Nephron (organoid): ENCODE data around the gene CT45A9.
"Not testable (repeated sequence)": the region's sequence is repeated elsewhere in the genome, so short reads cannot be mapped to it uniquely, and the experiment has no call there.

Source experiments
- H3K27ac Mint-ChIP-seq, 3 experiments: 2 replicates each; pipeline ENCODE4 v1.8.0; 2020; ENCODE audit warnings: mixed read lengths in 3 of 3, mild to moderate bottlenecking in 2 of 3, moderate library complexity in 1 of 3
- H3K27me3 Mint-ChIP-seq: 2 replicates; pipeline ENCODE4 v1.8.0; 2021; ENCODE audit warnings: low read depth, mild to moderate bottlenecking, moderate library complexity, mixed read lengths
- H3K36me3 Mint-ChIP-seq: 2 replicates; pipeline ENCODE4 v1.8.0; 2020; ENCODE audit warnings: low read depth, mixed read lengths
- H3K4me1 Mint-ChIP-seq: 2 replicates; pipeline ENCODE4 v1.8.0; 2020; ENCODE audit warnings: mixed read lengths
- H3K4me3 Mint-ChIP-seq, 3 experiments: 2 replicates each; pipeline ENCODE4 v1.8.0; 2020; ENCODE audit warnings: mild to moderate bottlenecking in 3 of 3, mixed read lengths in 3 of 3, moderate library complexity in 2 of 3
- H3K9me3 Mint-ChIP-seq: 2 replicates; pipeline ENCODE4 v1.8.0; 2020; ENCODE audit warnings: mixed read lengths
- TF ChIP-seq, protein P1 (sequence below), 3 experiments: fragments of 200-600 bp; sonication (generic); IDR thresholded peaks; one replicate each; pipeline ENCODE4 v1.5.0; 2021; ENCODE audit warnings: antibody characterized with exemption in 3 of 3; ENCODE audit not compliant: unreplicated experiment in 3 of 3

Gene CT45A9

DNA sequence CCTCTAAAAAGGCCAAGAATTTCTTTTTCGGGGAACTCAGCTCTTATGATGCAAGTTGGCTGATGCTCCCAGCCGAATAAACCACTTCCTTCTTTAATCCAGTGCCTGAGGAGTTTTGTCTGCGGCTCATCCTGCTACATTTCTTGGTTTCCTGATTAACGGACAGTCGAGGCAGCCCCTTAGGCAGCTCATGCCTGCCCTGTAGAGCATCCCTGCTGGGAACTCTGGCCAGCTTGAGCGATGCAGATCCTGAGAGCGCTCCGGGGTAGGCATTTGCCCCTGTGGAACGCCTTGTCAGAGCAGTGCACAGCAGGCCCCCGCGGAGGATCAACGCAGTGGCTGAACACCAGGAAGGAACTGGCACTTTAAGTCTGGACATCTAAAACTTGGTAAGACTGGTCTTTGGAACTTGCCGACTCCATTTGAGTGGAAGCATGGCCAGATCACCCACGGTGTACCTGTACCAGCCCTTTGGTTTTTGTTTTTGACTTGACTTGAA lies 18.5 kb upstream of the CT45A9 start:
- H3K36me3 Mint-ChIP-seq = no peaks in the 10 kb centered on the region
- H3K27me3 Mint-ChIP-seq = peaks cover 4% of the 10 kb centered on the region
- H3K27ac Mint-ChIP-seq = no peak overlapping the region
- peaks cover 15% of the 10 kb centered on the region for H3K9me3 Mint-ChIP-seq
- TF ChIP-seq, protein P1, sequence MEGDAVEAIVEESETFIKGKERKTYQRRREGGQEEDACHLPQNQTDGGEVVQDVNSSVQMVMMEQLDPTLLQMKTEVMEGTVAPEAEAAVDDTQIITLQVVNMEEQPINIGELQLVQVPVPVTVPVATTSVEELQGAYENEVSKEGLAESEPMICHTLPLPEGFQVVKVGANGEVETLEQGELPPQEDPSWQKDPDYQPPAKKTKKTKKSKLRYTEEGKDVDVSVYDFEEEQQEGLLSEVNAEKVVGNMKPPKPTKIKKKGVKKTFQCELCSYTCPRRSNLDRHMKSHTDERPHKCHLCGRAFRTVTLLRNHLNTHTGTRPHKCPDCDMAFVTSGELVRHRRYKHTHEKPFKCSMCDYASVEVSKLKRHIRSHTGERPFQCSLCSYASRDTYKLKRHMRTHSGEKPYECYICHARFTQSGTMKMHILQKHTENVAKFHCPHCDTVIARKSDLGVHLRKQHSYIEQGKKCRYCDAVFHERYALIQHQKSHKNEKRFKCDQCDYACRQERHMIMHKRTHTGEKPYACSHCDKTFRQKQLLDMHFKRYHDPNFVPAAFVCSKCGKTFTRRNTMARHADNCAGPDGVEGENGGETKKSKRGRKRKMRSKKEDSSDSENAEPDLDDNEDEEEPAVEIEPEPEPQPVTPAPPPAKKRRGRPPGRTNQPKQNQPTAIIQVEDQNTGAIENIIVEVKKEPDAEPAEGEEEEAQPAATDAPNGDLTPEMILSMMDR (IDR thresholded peaks at IDR 0.05; ENCODE audit: unreplicated experiment in 3 of 3) = no peak
- no peak overlapping the region for H3K4me3 Mint-ChIP-seq
- no peaks in the 10 kb centered on the region for H3K4me1 Mint-ChIP-seq

DNA sequence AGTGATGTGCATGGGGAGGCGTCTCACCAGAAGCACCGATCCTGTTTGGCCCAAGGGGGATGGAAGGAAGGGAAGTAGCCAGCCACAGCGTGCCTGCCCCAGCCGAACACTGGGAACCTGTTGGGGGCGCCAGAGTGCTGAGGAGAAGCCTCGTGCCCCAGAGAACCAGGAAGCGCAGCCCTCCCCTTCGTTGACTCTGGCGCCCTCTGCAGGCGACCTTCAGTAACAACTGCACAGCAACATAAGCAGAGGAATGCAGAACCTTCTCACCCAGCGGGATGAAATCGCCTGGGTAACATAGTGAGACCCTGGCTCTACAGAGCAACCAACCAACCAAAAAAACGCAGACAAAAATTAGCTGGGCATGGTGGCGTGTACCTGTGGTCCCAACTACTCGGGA lies 17.4 kb upstream of the CT45A9 start:
- not testable (repeated sequence) for H3K4me3 Mint-ChIP-seq, H3K36me3 Mint-ChIP-seq, H3K27ac Mint-ChIP-seq, H3K4me1 Mint-ChIP-seq, H3K27me3 Mint-ChIP-seq
- H3K9me3 Mint-ChIP-seq = peaks cover 11% of the 10 kb centered on the region

DNA sequence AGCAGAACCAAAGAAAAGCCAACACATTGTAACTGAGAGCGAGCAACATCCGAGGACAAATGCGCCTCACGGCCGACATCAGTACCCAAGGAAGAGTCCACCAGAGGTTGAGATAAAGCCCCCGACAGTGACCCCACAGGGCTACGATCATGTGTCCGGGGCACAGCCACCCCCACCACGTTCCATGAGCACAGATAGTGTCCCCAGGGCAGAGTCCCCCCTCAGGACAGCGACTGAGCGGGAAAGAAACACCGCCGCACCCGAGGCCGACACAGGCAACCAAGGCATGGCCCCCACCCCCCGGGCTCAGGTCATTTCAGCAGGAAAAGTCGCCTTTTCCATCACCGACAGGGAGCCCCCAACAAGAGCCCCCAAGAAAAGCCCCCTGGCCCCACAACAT lies 16.6 kb upstream of the CT45A9 start:
- peaks cover 11% of the 10 kb centered on the region for H3K9me3 Mint-ChIP-seq

DNA sequence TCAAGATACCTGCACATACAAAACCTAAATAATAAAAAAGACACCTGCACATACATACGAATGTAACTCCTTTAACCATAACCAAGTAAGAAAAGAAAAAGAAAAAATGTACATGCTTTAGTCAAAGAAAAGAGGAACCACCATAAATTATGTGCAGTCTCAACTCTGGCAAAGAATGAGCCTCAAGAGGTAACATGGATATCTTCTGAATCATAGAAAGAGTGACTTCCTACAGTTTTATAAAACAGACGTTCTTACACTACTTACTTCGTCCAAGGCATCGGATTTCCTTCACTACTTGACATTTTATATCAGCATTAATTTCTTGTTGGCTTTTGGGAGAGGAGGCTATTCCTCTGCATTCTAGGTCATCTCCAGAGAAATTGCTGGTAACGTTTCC lies 11.1 kb upstream of the CT45A9 start:
- H3K36me3 Mint-ChIP-seq, H3K9me3 Mint-ChIP-seq, H3K27me3 Mint-ChIP-seq, H3K27ac Mint-ChIP-seq, H3K4me1 Mint-ChIP-seq, H3K4me3 Mint-ChIP-seq: not testable (repeated sequence)

More for the DNA sequence above, 16.6 kb upstream of the CT45A9 start:
- not testable (repeated sequence) for H3K4me1 Mint-ChIP-seq, H3K27ac Mint-ChIP-seq, H3K4me3 Mint-ChIP-seq, H3K36me3 Mint-ChIP-seq, H3K27me3 Mint-ChIP-seq

DNA sequence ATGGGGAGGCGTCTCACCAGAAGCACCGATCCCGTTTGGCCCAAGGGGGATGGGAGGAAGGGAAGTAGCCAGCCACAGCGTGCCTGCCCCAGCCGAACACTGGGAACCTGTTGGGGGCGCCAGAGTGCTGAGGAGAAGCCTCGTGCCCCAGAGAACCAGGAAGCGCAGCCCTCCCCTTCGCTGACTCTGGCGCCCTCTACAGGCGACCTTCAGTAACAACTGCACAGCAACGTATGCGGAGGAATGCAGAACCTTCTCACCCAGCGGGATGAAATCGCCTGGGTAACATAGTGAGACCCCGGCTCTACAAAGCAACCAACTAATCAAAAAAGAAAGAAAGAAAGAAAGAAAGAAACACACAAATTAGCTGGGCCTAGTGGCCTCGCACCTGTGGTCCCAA lies 17.2 kb downstream of the CT45A9 start, which contains the start of gene CT45A8:
TSS of gene CT45A8 (minus strand) at position 101 of the 400 bp plus-strand sequence. CDS start 3,755 bp downstream, outside the sequence.
- H3K27ac Mint-ChIP-seq, H3K27me3 Mint-ChIP-seq, H3K36me3 Mint-ChIP-seq, H3K9me3 Mint-ChIP-seq, H3K4me3 Mint-ChIP-seq, H3K4me1 Mint-ChIP-seq: not testable (repeated sequence)

DNA sequence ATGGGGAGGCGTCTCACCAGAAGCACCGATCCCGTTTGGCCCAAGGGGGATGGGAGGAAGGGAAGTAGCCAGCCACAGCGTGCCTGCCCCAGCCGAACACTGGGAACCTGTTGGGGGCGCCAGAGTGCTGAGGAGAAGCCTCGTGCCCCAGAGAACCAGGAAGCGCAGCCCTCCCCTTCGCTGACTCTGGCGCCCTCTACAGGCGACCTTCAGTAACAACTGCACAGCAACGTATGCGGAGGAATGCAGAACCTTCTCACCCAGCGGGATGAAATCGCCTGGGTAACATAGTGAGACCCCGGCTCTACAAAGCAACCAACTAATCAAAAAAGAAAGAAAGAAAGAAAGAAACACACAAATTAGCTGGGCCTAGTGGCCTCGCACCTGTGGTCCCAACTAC lies 34.4 kb downstream of the CT45A9 start, which contains the start of gene CT45A7:
TSS of gene CT45A7 (minus strand) at position 101 of the 400 bp plus-strand sequence. CDS start 3,747 bp downstream, outside the sequence.
- H3K27ac Mint-ChIP-seq, H3K9me3 Mint-ChIP-seq, H3K36me3 Mint-ChIP-seq, H3K4me3 Mint-ChIP-seq, H3K27me3 Mint-ChIP-seq, H3K4me1 Mint-ChIP-seq: not testable (repeated sequence)

DNA sequence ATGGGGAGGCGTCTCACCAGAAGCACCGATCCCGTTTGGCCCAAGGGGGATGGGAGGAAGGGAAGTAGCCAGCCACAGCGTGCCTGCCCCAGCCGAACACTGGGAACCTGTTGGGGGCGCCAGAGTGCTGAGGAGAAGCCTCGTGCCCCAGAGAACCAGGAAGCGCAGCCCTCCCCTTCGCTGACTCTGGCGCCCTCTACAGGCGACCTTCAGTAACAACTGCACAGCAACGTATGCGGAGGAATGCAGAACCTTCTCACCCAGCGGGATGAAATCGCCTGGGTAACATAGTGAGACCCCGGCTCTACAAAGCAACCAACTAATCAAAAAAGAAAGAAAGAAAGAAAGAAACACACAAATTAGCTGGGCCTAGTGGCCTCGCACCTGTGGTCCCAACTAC lies 51.7 kb downstream of the CT45A9 start, which contains the start of gene CT45A2:
TSS of gene CT45A2 (minus strand) at position 101 of the 400 bp plus-strand sequence. CDS start 3,747 bp downstream, outside the sequence.
- H3K4me1 Mint-ChIP-seq, H3K27me3 Mint-ChIP-seq, H3K36me3 Mint-ChIP-seq, H3K4me3 Mint-ChIP-seq, H3K27ac Mint-ChIP-seq, H3K9me3 Mint-ChIP-seq: not testable (repeated sequence)
